LNCaP clone FGC (cell line): ENCODE data around the gene MYH6.

Experiments
- DNase-seq: peaks from one replicate; pipeline ENCODE4 v3.0.0-alpha.2; 2011; ENCODE audit warnings: low read depth
- H3K4me3 ChIP-seq: 2 replicates; pipeline ENCODE4 v1.5.1; 2011; ENCODE audit warnings: mild to moderate bottlenecking, low read depth, low read length, control low read depth
- CTCF ChIP-seq: IDR thresholded peaks from 2 replicates; pipeline ENCODE4 v1.5.1; 2012; ENCODE audit warnings: mild to moderate bottlenecking; ENCODE audit not compliant: control insufficient read depth, insufficient read depth; ENCODE audit errors: extremely low read depth

The MYH6 gene

GRCh38 chr14:23376482-23377197 is 31.4 kb downstream of the MYH6 start, which contains the start of gene CMTM5:
Gene CMTM5, plus strand, starts transcription at chr14:23377046. Its CDS starts 206 bp downstream, at chr14:23377252.
- H3K4me3 ChIP-seq: no peak within 1 kb of the TSS
- DNase-seq: no peak
- TF ChIP-seq CTCF: no peak

- H3K4me3 ChIP-seq: no peak overlapping the region
- no peak for TF ChIP-seq CTCF
- DNase-seq: no peak
Observed at GRCh38 chr14:23375527-23376251, 32.4 kb downstream of the MYH6 start.

GRCh38 chr14:23373041-23373440 is 35.0 kb downstream of the MYH6 start:
- no peak for TF ChIP-seq CTCF
- DNase-seq: no peak
- no peak overlapping the region for H3K4me3 ChIP-seq

GRCh38 chr14:23372509-23372908 is 35.6 kb downstream of the MYH6 start, which contains the start of gene IL25:
Gene IL25, plus strand, starts transcription at chr14:23372809.
- TF ChIP-seq CTCF: no peak
- no peak within 1 kb of the TSS for H3K4me3 ChIP-seq
- DNase-seq: no peak

- DNase-seq: no peak
- H3K4me3 ChIP-seq: no peak overlapping the region
- TF ChIP-seq CTCF: no peak
Observed at GRCh38 chr14:23371865-23372264, 36.2 kb downstream of the MYH6 start.

GRCh38 chr14:23370221-23370620 is 37.9 kb downstream of the MYH6 start:
- DNase-seq: no peak
- H3K4me3 ChIP-seq: no peak overlapping the region
- TF ChIP-seq CTCF: no peak
